Liver (tissue), 2 donors: ENCODE measurements around the gene THEMIS.

ENCODE experiments used
- RAD21 ChIP-seq, 2 donors: IDR thresholded peaks; 2 replicates each; pipeline ENCODE4 v1.6.1; 2016; ENCODE audit warnings: antibody characterized with exemption in 2 of 2, mild to moderate bottlenecking in 2 of 2
- SP1 ChIP-seq: IDR thresholded peaks from 2 replicates; pipeline ENCODE4 v1.6.1; 2018; ENCODE audit warnings: antibody characterized with exemption, mild to moderate bottlenecking
- TAF1 ChIP-seq: conservative IDR thresholded peaks from 2 replicates; pipeline ENCODE4 v1.6.1; 2016; ENCODE audit warnings: antibody characterized with exemption, mild to moderate bottlenecking
- ZBTB33 ChIP-seq: IDR thresholded peaks from 2 replicates; pipeline ENCODE4 v1.6.1; 2016; ENCODE audit warnings: antibody characterized with exemption
- donor health status: healthy.

- TF ChIP-seq TAF1 (no peak), SP1 (no peak), ZBTB33 (no peak), RAD21 (IDR thresholded peaks at IDR 0.05) (no peak)
Observed at GRCh38 chr6:127796713-127797112, 104.1 kb downstream of the THEMIS start.
